Measurements from ENCODE around the gene FAM107B. TPM values are rescaled to one million over a fixed set of nuclear protein-coding genes. Genes with fewer than 3 reads are reported as not detected.

The FAM107B gene
- total RNA-seq, 1 experiment from 2014 or later: 12.6 TPM

DNA sequence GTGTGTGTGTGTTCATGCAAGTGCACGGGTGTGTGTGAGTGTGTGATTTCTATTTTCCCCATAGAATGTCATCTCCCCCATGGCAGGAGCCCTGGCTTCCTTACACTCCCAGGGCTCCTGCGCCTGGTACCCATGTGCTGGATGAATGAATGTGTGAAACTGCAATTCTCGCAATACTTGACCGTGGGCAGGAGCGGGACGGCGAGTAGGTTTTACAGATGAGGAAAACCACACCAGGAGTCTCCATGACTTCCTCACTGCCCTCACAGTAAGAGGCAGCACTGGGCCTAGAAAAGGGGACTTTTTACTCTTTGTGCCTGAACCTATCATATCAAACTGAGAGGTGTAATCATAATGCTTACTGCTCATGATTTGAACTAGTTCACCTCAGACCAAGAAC, 276.4 kb downstream of the FAM107B start:
- DNase-seq (ENCODE audit: low read depth, low spot score): no peak
- in situ Hi-C loops (cut with HindIII; ENCODE audit: low pct_unique_long_range_greater_than_20kb, low sequenced_read_pairs): no loop called here

DNA sequence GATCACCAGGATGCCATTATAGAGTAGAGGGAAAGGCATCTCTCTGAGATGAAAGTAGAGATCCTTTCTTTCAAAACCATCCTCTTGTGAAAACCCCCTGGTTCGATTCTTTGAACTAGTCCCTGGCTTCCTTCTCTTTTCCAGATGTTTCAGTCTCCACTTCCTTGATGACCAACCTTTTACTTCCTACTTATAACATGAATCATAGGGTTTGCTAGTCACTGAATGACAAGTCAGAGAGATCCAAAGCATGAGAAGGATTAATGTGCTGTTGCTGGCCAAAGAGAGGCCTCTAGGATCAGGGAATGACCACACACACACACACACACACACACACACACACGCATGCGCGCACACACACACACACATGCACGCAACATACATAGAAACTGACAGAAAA, 282.9 kb downstream of the FAM107B start:
- no peak for DNase-seq (ENCODE audit: low read depth, low spot score)
- in situ Hi-C loops (cut with HindIII; ENCODE audit: low pct_unique_long_range_greater_than_20kb, low sequenced_read_pairs): no loop called here

DNA sequence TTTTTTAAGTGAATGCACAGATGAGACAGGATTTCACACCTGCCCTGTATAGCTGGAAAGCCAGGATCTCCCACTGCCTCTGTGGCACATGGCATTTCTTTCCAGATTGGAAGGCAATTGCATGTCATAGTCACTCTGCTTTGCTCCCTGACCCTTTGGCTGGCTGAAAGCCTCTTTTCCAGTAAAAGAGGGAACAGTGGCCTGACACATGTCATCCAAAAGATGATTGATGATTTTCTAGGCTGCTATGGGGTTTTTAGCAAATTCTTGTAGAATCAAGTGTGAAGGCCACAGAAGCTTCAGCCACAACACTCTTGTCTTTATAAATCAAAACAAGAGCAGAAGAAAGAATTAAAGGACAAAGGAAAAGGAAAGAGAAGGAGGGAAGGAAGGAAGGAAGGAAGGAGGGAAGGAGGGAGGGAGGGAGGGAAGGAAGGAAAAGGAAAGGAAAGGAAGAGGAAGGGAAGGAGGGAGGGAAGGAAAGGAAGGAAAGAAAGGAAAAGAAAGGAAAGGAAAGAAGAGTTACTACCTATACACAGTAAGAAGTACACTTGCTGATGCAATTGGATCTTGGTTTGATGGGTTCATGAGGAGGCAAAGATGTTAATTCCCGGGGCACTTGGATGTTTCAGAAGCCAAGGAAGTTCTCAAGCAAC, 285.0 kb downstream of the FAM107B start:
- in situ Hi-C loops (cut with HindIII; ENCODE audit: low pct_unique_long_range_greater_than_20kb, low sequenced_read_pairs): no loop called here
- DNase-seq (ENCODE audit: low read depth, low spot score): no peak

DNA sequence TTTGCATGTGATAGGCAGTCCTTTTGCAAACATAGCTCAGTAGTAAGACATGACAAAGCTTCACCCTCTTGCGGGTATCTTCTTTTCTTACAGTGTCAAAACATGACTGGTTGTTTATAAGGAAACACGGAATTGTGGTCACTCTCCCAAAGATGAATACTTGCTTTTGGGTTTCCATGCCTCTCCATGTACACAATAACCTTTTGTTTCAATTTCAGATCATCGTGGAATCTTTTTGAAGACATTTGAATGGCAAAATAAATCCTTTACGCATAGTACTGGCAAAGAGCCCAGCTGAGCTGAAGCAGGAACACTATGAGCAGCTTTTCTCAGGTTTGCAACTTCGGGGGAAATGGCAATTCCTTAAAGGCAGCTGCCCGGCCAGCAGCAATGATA, 287.2 kb downstream of the FAM107B start:
- DNase-seq (ENCODE audit: low read depth, low spot score): peak; percentile 80
- in situ Hi-C loops (cut with HindIII; ENCODE audit: low pct_unique_long_range_greater_than_20kb, low sequenced_read_pairs): no loop called here

DNA sequence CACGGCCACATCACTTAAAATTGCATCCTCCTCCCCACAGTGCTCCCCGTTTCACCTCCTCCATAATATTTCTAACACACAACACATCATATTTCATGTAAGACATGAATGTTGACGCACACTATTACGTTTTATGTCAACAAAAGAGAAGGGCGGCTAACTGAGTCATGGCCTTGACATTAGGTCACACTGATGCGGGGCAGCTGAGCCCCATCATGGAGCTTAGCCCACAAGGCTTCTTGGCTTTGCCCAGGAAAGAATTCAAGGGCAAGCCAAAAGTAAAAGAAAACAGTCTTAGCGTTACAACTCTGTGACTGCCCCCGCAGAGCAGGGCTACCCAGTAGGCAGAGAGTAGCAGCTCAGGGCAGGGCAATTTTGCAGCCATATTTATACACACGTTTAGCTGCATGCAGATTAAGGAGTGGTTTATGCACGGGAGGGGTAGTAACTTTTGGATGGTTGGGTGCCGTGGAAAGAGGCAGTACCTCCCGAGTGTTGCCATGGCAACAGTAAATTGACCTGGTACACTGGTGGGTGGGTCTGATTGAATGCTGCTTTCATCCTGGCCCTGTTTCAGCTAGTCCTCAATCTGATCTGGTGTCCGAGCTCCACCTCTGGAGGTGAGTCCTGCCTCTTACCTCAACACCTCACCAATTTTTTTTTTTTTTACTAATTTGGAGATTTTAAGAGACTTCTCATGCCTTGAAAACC, 287.8 kb downstream of the FAM107B start:
- in situ Hi-C loops (cut with HindIII; ENCODE audit: low pct_unique_long_range_greater_than_20kb, low sequenced_read_pairs): no loop called here

DNA sequence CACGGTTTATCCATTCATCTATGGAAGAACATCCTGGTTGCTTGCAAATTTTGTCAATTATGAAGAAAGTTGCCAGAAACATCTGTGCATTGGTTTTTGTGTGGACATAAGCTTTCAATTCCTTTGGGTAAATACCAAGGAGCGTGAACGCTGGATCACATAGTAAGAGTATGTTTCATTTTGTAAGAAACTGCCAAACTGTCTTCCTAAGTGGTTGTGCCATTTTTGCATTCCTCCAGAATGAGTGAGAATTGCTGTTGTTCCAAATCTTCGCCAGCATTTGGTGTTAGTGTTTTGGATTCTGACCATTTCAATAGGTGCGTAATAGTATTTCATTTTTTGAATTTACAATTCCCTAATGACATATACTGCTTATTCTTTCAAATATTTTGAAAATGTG, 288.7 kb downstream of the FAM107B start:
- in situ Hi-C loops (cut with HindIII; ENCODE audit: low pct_unique_long_range_greater_than_20kb, low sequenced_read_pairs): no loop called here
- no peak for DNase-seq (ENCODE audit: low read depth, low spot score)

More for the DNA sequence above, 287.8 kb downstream of the FAM107B start:
- DNase-seq (ENCODE audit: low read depth, low spot score): no peak

DNA sequence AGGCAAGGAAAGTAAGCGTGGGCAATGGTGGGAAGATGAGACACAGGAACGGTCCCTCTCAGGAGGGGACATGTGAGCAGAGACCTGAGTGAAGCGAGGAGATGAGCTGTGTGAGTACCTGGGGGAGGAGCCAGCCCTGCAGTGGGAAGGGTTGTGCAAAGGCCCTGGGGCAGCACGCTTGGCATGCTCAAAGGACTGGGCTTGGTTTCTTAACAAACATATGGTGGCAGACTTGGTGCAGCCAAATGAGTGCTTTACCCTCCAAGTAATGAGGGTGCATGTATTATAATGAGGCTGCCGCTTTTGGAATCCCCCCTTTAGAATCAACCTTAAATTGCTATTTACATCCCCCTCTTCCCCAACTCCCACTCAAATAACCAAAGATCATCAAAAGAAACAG, 291.3 kb downstream of the FAM107B start:
- no peak for DNase-seq (ENCODE audit: low read depth, low spot score)
- in situ Hi-C loops (cut with HindIII; ENCODE audit: low pct_unique_long_range_greater_than_20kb, low sequenced_read_pairs): no loop called here

DNA sequence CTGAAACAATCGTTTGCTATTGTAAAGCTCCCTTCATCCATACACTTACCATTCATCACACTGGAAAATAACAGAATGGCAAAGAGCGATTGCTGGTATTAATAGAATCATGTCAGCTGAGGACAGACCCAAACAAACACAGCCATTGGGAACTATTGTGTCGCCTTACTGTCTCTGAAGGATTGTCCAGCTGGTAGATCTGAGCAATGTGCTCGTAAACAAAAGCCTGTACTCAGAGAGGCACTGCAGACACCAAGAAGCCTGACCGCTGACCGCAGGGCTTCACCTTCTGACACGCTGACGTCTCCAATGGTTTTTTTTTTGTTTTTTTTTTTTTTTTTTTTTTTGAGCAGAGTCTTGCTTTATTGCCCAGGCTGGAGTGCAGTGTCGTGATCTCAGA, 292.9 kb downstream of the FAM107B start:
- peak; percentile 75 for DNase-seq (ENCODE audit: low read depth, low spot score)
- in situ Hi-C loops (cut with HindIII; ENCODE audit: low pct_unique_long_range_greater_than_20kb, low sequenced_read_pairs): no loop called here

DNA sequence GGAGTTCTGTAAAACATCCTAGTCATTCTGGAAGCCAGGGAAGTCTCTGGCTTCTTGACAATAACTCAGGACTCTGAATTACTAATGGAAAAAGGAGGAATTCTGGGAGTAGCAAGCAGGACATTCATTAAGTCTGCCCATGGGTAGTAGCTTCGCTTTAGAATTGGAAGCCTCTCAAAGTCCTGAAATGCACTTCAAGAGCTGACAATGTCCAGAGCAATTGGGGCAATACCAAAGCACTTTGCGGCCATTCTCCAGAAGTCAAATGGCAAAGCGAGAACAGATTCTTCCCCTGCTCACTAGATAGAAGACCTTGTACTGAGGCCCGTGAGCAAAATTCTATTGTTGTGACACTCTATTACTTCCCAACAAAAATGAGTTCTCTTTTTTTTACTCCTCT, 293.7 kb downstream of the FAM107B start:
- in situ Hi-C loops (cut with HindIII; ENCODE audit: low pct_unique_long_range_greater_than_20kb, low sequenced_read_pairs): no loop called here
- DNase-seq (ENCODE audit: low read depth, low spot score): no peak

DNA sequence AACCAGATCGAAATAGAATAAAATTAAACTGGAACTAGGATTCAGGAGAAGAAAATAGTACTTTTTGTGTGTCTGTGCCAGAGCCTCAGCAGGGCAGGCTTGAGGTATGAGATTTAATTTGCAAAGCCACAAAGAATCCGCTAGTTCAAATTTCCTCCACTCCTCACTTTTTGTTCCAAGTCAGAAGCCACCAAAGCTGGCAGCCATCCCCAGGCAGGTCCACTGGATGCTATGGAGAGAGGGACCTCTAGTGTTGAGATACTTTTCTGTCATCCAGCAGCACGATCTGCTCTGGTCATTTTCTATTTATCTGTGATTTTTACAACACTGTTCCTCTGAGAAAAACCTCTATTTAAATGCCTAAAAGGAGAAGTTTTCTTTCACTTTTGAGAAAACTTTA, 296.1 kb downstream of the FAM107B start:
- DNase-seq (ENCODE audit: low read depth, low spot score): peak; percentile 70
- in situ Hi-C loops (cut with HindIII; ENCODE audit: low pct_unique_long_range_greater_than_20kb, low sequenced_read_pairs): no loop called here

DNA sequence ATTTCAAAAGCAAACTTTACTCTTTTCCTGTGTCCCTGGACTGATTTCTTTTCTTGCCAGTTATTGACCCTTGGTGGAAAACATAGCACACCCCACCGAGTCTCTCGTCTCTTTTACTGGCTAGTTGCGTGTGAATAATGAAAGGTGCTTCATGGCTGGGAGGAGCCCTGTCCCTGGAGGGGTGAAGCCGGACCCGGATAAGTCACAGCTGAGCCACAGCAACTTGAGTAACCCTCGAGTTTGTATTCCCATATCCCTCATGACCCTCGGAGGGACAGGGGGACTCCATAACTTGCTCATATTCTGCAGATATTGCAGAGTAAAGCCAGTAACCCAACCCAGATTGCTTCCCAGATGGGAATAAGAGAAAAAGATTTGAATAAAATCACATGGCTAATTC, 296.5 kb downstream of the FAM107B start:
- DNase-seq (ENCODE audit: low read depth, low spot score): no peak
- in situ Hi-C loops (cut with HindIII; ENCODE audit: low pct_unique_long_range_greater_than_20kb, low sequenced_read_pairs): no loop called here

DNA sequence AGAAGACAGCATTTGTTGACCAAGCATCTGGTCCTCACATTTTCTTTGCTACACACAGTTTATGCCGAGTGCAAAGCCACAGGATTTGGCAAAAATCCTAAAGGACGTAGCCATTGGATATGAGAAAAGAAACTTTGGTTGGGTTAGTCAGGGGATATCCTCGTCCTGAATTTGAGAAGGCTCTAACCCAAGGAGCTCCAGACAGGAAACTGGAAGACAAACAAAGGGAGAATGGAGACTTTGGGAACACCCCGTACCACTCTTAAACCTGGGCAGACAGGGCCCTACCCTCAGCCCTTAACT, 297.3 kb downstream of the FAM107B start:
- in situ Hi-C loops (cut with HindIII; ENCODE audit: low pct_unique_long_range_greater_than_20kb, low sequenced_read_pairs): no loop called here

DNA sequence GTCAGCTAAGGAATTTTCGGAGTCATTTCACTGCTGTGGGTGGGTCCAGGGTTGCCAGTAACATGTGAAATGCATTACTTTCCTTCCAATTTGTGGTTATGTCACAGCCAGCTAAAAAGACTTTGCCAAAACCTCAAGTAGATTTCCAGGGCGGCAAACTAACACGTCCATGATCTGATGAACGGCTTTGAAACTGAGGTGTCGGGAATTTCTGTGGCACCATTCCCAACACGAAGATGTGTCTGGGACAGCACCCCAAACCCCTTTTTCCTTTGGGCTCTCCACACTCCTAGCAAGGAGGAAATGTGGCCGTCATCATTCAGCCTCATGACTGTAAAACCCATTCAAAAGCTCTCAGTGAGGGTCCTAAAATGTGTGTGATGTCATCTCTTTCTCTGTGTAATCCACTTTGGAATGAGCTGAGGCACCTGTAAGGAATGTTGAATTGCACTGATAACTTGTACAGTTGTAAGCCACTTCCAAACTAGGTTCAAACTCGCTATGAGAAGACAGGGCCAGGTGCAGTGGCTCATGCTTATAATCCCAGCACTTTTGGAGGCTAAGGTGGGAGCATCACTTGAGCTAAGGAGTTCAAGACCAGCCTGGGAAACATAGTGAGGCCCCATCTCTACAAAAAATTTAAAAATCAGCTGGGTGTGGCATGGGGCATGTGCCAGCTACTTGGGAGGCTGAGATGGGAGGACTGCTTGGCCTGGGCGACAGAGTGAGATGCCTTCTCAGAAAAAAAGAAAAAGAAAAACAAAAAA, 297.9 kb downstream of the FAM107B start:
- no peak for DNase-seq (ENCODE audit: low read depth, low spot score)
- in situ Hi-C loops (cut with HindIII; ENCODE audit: low pct_unique_long_range_greater_than_20kb, low sequenced_read_pairs): no loop called here

More for the DNA sequence above, 297.3 kb downstream of the FAM107B start:
- no peak for DNase-seq (ENCODE audit: low read depth, low spot score)

DNA sequence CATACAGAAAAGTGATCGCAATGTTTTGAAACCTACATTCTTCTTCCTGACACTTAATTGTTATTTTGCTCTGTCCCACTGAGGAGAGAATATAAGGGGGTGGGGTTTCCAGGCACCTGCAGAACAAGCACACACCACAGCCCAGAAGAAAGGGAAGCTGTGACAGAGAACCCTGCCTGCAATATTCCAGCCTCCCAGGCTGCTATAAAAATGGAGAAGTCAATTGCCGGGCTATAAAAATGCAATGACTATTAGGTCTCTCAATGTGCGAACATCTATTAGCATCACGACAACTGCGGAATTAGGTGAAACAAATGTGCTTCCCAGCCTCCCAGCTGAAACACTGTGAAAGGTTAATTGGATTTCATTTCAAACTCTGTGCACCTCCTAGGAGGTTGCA, 298.7 kb downstream of the FAM107B start:
- in situ Hi-C loops (cut with HindIII; ENCODE audit: low pct_unique_long_range_greater_than_20kb, low sequenced_read_pairs): no loop called here
- no peak for DNase-seq (ENCODE audit: low read depth, low spot score)

DNA sequence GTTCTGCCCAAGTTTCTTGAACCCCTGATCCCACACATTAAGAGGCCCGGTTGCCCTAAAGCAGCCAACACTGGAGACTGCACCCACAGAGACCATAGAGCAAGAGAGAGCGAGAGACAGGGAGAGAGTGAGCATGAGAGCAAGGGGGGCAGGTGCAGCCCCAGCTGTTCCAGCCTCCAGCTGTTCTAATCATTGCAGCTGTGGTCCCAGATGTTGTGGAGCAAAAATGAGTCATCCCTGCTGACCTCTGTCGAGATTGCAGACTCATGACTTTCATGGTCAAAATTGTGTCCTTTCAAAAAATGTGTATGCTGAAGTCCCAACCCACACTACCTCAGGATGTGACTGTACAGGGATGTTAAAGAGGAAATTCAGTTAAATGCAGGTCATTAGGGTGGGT, 300.0 kb downstream of the FAM107B start:
- DNase-seq (ENCODE audit: low read depth, low spot score): no peak
- in situ Hi-C loops (cut with HindIII; ENCODE audit: low pct_unique_long_range_greater_than_20kb, low sequenced_read_pairs): no loop called here

DNA sequence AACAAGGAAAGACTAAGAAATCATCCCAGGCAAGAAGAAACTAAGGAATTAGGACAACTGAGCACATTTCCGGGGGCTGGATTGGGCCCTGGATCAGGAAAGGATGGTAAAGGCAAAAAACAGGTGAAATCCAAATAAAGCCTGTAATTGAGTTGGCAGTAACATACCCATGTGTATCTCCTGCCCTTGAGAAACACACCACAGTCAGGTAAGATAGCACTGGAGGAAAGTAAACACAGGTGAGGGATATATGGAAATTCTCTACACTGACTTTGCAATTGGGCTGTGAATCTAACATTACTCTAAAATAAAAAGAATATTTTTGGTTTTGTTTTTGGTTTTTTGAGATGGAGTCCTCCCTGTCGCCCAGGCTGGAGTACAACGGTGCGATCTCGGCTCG, 303.8 kb downstream of the FAM107B start:
- DNase-seq (ENCODE audit: low read depth, low spot score): no peak
- in situ Hi-C loops (cut with HindIII; ENCODE audit: low pct_unique_long_range_greater_than_20kb, low sequenced_read_pairs): no loop called here

DNA sequence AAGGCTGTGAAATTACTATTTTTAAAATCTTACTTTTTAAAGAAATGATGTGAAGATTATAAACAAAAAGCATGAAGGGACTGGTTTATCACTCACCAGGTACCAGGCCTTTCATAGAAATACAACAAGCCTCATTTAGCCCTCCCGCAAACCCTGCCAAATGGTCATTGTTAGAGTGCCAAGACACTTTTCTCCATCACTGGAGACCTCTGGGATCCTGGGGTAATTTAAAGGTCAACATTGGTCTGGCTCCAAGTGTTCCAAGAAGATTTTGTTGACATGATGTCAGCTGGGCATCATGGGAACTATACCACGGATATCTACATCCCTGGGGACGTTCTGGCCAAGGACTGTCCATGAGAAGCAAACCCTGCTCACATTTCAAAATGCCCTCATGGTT, 306.0 kb downstream of the FAM107B start:
- no peak for DNase-seq (ENCODE audit: low read depth, low spot score)
- in situ Hi-C loops (cut with HindIII; ENCODE audit: low pct_unique_long_range_greater_than_20kb, low sequenced_read_pairs): no loop called here

Data from SK-MEL-5 (cell line).